GM20000 (cell line): ENCODE measurements around the gene PGK2.

ENCODE experiments used
- DNase-seq: peaks from one replicate; pipeline ENCODE4 v3.0.0; 2012; ENCODE audit warnings: low spot score
- CTCF ChIP-seq: IDR thresholded peaks from 2 replicates; pipeline ENCODE4 v1.5.1; 2012; ENCODE audit warnings: mild to moderate bottlenecking, control low read depth; ENCODE audit errors: extremely low read depth, missing control alignments

PGK2 gene

GRCh38 chr6:49787176-49787575 lies at the start of gene PGK2:
PGK2 (minus strand) TSS chr6:49787285; CDS start chr6:49787187, 98 bp downstream.
- no peak for TF ChIP-seq CTCF
- DNase-seq, result no peak

GRCh38 chr6:49835140-49835539 lies 48.1 kb upstream of the PGK2 start:
- no peak for DNase-seq
- no peak for TF ChIP-seq CTCF

- DNase-seq, result no peak
- no peak for TF ChIP-seq CTCF
Observed at GRCh38 chr6:49833386-49833785, 46.3 kb upstream of the PGK2 start.

- DNase-seq, result peak; percentile 5
- no peak for TF ChIP-seq CTCF
Observed at GRCh38 chr6:49826743-49827406, 39.8 kb upstream of the PGK2 start.

- TF ChIP-seq CTCF, result no peak
- DNase-seq, result no peak
Observed at GRCh38 chr6:49815166-49815565, 28.1 kb upstream of the PGK2 start.

GRCh38 chr6:49813248-49813647 lies 26.2 kb upstream of the PGK2 start:
- TF ChIP-seq CTCF, result no peak

GRCh38 chr6:49806145-49806544 lies 19.1 kb upstream of the PGK2 start:
- DNase-seq, result no peak
- no peak for TF ChIP-seq CTCF

More at GRCh38 chr6:49813248-49813647, 26.2 kb upstream of the PGK2 start:
- no peak for DNase-seq
